SKM-1 (cell line): Measurements from ENCODE around the gene ZNF440.

Experiments used
- DNase-seq: peaks from one replicate; lab custom pipeline; 2025; ENCODE audit not compliant: unreplicated experiment; lab: John Stamatoyannopoulos, UW

Gene ZNF440

GRCh38 chr19:11882606-11883005 is 68.5 kb downstream of the ZNF440 start:
- no peak for DNase-seq
